Endothelial cell (in vitro differentiated cells): ENCODE measurements around the gene CASP12. TPM values are rescaled to one million over a fixed set of nuclear protein-coding genes. Genes with fewer than 3 reads are reported as not detected.

Experiments used
- DNase-seq: peaks from one replicate; pipeline ENCODE4 v3.0.0; 2021; ENCODE audit warnings: low spot score
- H3K27ac Mint-ChIP-seq: one replicate; pipeline ENCODE4 v1.8.0; 2021; ENCODE audit warnings: mixed read lengths, inconsistent platforms; ENCODE audit not compliant: unreplicated experiment
- H3K27me3 Mint-ChIP-seq: one replicate; pipeline ENCODE4 v1.8.0; 2021; ENCODE audit warnings: mild to moderate bottlenecking, moderate library complexity, mixed read lengths, inconsistent platforms; ENCODE audit not compliant: unreplicated experiment
- H3K36me3 Mint-ChIP-seq: one replicate; pipeline ENCODE4 v1.8.0; 2021; ENCODE audit warnings: mild to moderate bottlenecking, low read depth, mixed read lengths, inconsistent platforms; ENCODE audit not compliant: unreplicated experiment
- H3K4me1 Mint-ChIP-seq: one replicate; pipeline ENCODE4 v1.8.0; 2021; ENCODE audit warnings: mild to moderate bottlenecking, mixed read lengths, inconsistent platforms; ENCODE audit not compliant: unreplicated experiment
- H3K4me3 Mint-ChIP-seq: one replicate; pipeline ENCODE4 v1.8.0; 2021; ENCODE audit warnings: mild to moderate bottlenecking, mixed read lengths, inconsistent platforms; ENCODE audit not compliant: unreplicated experiment
- H3K9me3 Mint-ChIP-seq: one replicate; pipeline ENCODE4 v1.8.0; 2021; ENCODE audit warnings: mixed read lengths, inconsistent platforms; ENCODE audit not compliant: unreplicated experiment
- total RNA-seq: library from RNA; stranded (reverse); fragmentation: NEBNext Ultra II Directional; extraction: Animal tissue kit (Norgen Biotek cat#: 25700); gene quantifications from one replicate; pipeline ENCODE4 v1.2.1, GENCODE V29; 2021; ENCODE audit not compliant: unreplicated experiment
- TF ChIP-seq, protein P1 (sequence below): fragments of 200-600 bp; sonication (generic); IDR thresholded peaks from one replicate; pipeline ENCODE4 v1.5.0; 2021; ENCODE audit warnings: antibody characterized with exemption; ENCODE audit not compliant: unreplicated experiment

Gene CASP12
- total RNA-seq, 1 donor from 2014 or later = 0.95 TPM

DNA sequence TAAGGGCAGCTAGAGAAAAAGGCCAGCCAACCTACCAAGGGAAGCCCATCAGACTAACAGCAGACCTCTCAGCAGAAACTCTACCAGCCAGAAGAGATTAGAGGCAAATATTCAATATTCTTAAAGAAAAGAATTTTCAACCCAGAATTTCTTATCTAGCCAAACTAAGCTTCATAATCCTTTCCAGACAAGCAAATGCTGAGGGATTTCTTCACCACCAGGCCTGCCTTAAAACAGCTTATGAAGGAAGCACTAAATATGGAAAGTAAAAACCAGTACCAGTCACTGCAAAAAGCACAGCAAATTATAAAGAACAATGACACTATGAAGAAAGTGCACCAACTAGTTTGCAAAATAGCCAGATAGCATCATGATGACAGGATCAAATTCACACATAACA lies 30.6 kb upstream of the CASP12 start:
- no peak overlapping the region for H3K27ac Mint-ChIP-seq
- DNase-seq = no peak
- H3K9me3 Mint-ChIP-seq = no peaks in the 10 kb centered on the region
- H3K36me3 Mint-ChIP-seq = peaks cover 3% of the 10 kb centered on the region
- no peaks in the 10 kb centered on the region for H3K27me3 Mint-ChIP-seq
- H3K4me1 Mint-ChIP-seq = no peaks in the 10 kb centered on the region
- H3K4me3 Mint-ChIP-seq = no peak overlapping the region
- TF ChIP-seq, protein P1, sequence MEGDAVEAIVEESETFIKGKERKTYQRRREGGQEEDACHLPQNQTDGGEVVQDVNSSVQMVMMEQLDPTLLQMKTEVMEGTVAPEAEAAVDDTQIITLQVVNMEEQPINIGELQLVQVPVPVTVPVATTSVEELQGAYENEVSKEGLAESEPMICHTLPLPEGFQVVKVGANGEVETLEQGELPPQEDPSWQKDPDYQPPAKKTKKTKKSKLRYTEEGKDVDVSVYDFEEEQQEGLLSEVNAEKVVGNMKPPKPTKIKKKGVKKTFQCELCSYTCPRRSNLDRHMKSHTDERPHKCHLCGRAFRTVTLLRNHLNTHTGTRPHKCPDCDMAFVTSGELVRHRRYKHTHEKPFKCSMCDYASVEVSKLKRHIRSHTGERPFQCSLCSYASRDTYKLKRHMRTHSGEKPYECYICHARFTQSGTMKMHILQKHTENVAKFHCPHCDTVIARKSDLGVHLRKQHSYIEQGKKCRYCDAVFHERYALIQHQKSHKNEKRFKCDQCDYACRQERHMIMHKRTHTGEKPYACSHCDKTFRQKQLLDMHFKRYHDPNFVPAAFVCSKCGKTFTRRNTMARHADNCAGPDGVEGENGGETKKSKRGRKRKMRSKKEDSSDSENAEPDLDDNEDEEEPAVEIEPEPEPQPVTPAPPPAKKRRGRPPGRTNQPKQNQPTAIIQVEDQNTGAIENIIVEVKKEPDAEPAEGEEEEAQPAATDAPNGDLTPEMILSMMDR = no peak

DNA sequence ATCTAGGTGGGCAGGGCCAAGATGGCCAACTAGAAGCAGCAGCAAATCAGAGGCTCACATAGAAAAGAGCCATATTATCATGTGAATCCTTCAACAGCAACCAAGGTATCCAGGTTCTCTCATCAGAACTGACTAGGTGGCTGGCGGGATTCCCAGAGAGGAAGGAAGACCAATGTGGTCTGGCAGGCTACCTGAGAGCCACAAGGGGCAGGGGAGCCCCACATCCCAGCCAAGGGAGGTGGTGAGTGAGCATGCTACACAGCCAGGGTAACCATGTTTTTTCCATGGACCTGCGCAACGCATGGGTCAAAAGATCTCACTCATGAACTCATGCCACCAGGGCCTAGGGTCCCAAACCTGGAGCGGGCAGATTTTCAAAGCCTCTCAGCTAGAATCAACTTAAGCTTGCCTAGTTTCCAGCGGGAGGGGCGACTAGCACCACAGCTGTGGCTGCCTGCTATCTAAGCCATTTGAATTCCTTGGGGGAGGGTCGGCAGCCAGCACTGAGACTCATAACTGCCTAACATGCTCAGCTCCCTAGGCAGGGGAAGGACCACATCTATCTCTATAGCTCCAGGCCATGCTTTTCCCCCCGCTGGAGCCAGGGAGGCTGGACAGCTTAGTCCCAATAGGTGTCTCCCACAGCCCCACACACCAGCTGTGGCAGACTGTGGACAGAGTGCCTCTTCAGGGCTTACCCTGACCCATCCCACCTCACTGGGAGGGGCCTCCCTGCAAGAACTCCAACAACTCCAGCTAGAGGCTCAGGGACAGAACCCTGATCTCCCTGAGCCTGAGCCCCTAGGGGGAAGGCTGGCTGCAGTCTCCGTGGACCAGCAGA lies 28.7 kb upstream of the CASP12 start:
- no peak for DNase-seq
- no peaks in the 10 kb centered on the region for H3K9me3 Mint-ChIP-seq
- H3K27me3 Mint-ChIP-seq = peaks cover 2% of the 10 kb centered on the region
- H3K4me3 Mint-ChIP-seq = no peak overlapping the region
- H3K36me3 Mint-ChIP-seq = peaks cover 3% of the 10 kb centered on the region
- TF ChIP-seq, protein P1 = no peak
- no peaks in the 10 kb centered on the region for H3K4me1 Mint-ChIP-seq
- no peak overlapping the region for H3K27ac Mint-ChIP-seq

DNA sequence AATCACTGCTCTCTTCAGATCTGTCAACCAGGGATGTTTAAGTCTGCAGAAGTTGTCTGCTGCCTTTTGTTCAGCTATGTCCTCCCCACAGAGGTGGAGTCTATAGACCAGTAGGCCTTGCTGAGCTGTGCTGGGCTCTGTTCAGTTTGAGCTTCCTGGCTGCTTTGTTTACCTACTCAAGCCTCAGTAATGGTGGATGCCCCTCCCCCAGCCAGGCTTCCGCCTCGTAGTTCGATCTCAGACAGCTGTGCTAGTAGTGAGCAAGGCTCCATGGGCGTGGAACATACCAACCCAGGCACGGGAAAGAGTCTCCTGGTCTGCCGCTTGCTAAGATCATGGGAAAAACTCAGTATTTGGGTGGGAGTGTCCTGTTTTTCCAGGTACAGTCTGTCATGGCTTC lies 27.6 kb upstream of the CASP12 start:
- H3K36me3 Mint-ChIP-seq = peaks cover 3% of the 10 kb centered on the region
- no peak for DNase-seq

DNA sequence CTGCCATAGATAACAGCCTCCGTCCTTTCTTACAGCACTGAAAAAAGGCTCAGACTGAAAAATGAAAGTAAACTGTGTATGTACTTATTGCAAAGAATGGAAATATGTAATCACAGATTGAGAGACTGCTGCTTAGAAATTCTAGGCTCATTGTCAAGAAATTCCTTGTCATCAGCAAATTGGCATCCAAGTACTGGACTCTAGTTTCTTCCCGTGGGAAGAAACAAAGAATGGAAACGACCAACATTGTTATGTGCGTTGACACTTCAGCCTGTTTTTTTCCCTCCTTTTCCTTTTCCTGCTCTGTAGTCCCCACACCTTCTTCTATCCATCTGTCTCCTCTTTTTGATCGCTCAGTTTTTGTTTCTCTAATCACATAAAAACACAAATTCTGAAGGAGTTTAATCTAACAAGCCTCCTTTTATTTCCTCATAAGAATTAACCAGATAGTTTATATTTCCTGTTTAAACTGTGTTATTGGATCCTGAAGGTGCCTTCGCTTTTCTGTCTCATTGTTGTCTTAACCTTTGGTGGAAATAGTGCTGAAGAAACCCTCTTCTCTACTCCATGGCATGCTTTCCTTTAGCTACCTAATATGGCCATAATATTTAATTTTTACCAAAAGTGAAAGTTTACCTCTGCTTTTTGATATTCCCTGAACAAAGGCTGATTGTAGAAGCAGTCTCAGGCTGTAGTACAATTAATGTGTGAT lies 20.0 kb upstream of the CASP12 start:
- H3K27me3 Mint-ChIP-seq = peaks cover 2% of the 10 kb centered on the region
- peaks cover 46% of the 10 kb centered on the region for H3K4me1 Mint-ChIP-seq
- H3K36me3 Mint-ChIP-seq = no peaks in the 10 kb centered on the region
- H3K4me3 Mint-ChIP-seq = peak overlapping the region; percentile 86
- TF ChIP-seq, protein P1 = no peak
- DNase-seq = no peak
- H3K27ac Mint-ChIP-seq = peak overlapping the region; percentile 91
- H3K9me3 Mint-ChIP-seq = no peaks in the 10 kb centered on the region

More for the DNA sequence above, 27.6 kb upstream of the CASP12 start:
- H3K4me1 Mint-ChIP-seq = no peaks in the 10 kb centered on the region
- no peak overlapping the region for H3K4me3 Mint-ChIP-seq
- TF ChIP-seq, protein P1 = no peak
- H3K9me3 Mint-ChIP-seq = no peaks in the 10 kb centered on the region
- no peak overlapping the region for H3K27ac Mint-ChIP-seq
- peaks cover 2% of the 10 kb centered on the region for H3K27me3 Mint-ChIP-seq
